Adipocyte (in vitro differentiated cells): ENCODE data around the gene COMMD10.

Experiments
- DNase-seq: peaks from one replicate; pipeline ENCODE4 v3.0.0-alpha.2; 2015; ENCODE audit warnings: low read depth
- H3K27me3 ChIP-seq: replicated peaks from 2 replicates; pipeline ENCODE4 v1.7.0; 2013; ENCODE audit warnings: mild to moderate bottlenecking, low read length, moderate library complexity; ENCODE audit not compliant: control insufficient read depth, insufficient read depth
- H3K36me3 ChIP-seq: 2 replicates; pipeline ENCODE4 v1.7.0; 2013; ENCODE audit warnings: low read length, mild to moderate bottlenecking, moderate library complexity; ENCODE audit not compliant: control insufficient read depth, insufficient read depth, severe bottlenecking
- H3K4me1 ChIP-seq: 2 replicates; pipeline ENCODE4 v1.7.0; 2013; ENCODE audit warnings: mild to moderate bottlenecking, low read length, moderate library complexity; ENCODE audit not compliant: control insufficient read depth, insufficient read depth
- H3K4me3 ChIP-seq: 2 replicates; pipeline ENCODE4 v1.7.0; 2013; ENCODE audit warnings: mild to moderate bottlenecking, low read length, moderate library complexity
- H3K9ac ChIP-seq: 2 replicates; pipeline ENCODE4 v1.7.0; 2013; ENCODE audit warnings: mild to moderate bottlenecking, low read length, moderate library complexity
- H3K9me3 ChIP-seq: 2 replicates; pipeline ENCODE4 v1.7.0; 2013; ENCODE audit warnings: mild to moderate bottlenecking, low read length, moderate library complexity; ENCODE audit not compliant: control insufficient read depth

The COMMD10 gene

GRCh38 chr5:116272281-116272941 lies 187.6 kb downstream of the COMMD10 start:
- Histone ChIP-seq H3K9me3 (peaks cover 12% of the 10 kb centered on the region), H3K27me3 (no peaks in the 10 kb centered on the region), H3K36me3 (no peaks in the 10 kb centered on the region), H3K4me3 (peak overlapping the region; percentile 50), H3K9ac (no peak overlapping the region), H3K4me1 (peaks cover 22% of the 10 kb centered on the region)
- DNase-seq = peak; percentile 16

GRCh38 chr5:116273448-116274242 lies 188.8 kb downstream of the COMMD10 start:
- Histone ChIP-seq H3K36me3 (no peaks in the 10 kb centered on the region), H3K9me3 (peaks cover 18% of the 10 kb centered on the region), H3K9ac (no peak overlapping the region), H3K4me3 (no peak overlapping the region), H3K27me3 (no peaks in the 10 kb centered on the region), H3K4me1 (peaks cover 22% of the 10 kb centered on the region)
- DNase-seq = no peak

DNA sequence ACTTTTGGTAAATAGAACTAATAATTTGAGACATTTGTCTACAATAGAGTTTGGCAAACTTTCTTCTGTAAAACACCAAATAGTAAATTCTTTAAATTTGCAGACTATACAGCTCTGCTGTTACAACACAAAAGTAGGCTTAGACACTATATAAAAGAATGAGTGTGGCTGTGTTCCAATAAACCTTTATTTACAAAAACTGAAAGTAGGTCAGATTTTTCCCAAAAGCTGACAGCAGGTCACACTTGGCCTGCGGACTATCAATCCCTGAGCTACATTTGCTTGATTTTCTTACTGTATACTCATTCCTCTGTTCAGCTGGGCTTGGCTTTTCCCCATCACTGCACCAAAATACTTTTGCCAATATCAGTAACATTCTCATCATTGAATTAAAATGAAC lies 189.4 kb downstream of the COMMD10 start:
- Histone ChIP-seq H3K4me3 (no peak overlapping the region), H3K36me3 (no peaks in the 10 kb centered on the region), H3K4me1 (peaks cover 22% of the 10 kb centered on the region), H3K9ac (no peak overlapping the region), H3K27me3 (no peaks in the 10 kb centered on the region), H3K9me3 (peaks cover 18% of the 10 kb centered on the region)
- DNase-seq = no peak

DNA sequence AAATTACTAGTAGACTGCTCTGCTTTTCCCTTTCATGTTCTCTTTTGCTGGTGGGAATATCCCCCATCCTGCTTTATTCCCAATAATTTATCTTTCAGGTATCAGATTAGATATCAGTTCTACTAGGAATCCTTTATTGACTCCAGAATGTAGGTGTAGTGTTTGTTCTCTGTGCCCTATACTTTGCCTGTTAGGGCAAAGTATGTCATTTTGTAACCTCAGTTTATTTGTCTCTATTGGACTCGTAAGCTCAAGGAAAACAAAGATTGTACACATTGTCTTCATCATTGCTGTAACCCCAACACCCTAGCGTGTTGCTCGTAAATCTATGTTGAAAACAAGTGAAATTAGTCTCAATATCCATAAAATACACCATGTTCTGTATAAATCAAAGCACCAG lies 190.5 kb downstream of the COMMD10 start:
- no peak for DNase-seq
- H3K9ac ChIP-seq = no peak overlapping the region
- H3K27me3 ChIP-seq = no peaks in the 10 kb centered on the region
- H3K36me3 ChIP-seq = no peaks in the 10 kb centered on the region
- peaks cover 18% of the 10 kb centered on the region for H3K9me3 ChIP-seq
- H3K4me3 ChIP-seq = no peak overlapping the region
- peaks cover 30% of the 10 kb centered on the region for H3K4me1 ChIP-seq

- peak overlapping the region; percentile 42 for H3K4me3 ChIP-seq
- H3K4me1 ChIP-seq = peaks cover 28% of the 10 kb centered on the region
- no peak overlapping the region for H3K9ac ChIP-seq
- peaks cover 18% of the 10 kb centered on the region for H3K9me3 ChIP-seq
- no peaks in the 10 kb centered on the region for H3K27me3 ChIP-seq
- no peaks in the 10 kb centered on the region for H3K36me3 ChIP-seq
- DNase-seq = no peak
Measured at GRCh38 chr5:116276952-116277351, 192.1 kb downstream of the COMMD10 start.

DNA sequence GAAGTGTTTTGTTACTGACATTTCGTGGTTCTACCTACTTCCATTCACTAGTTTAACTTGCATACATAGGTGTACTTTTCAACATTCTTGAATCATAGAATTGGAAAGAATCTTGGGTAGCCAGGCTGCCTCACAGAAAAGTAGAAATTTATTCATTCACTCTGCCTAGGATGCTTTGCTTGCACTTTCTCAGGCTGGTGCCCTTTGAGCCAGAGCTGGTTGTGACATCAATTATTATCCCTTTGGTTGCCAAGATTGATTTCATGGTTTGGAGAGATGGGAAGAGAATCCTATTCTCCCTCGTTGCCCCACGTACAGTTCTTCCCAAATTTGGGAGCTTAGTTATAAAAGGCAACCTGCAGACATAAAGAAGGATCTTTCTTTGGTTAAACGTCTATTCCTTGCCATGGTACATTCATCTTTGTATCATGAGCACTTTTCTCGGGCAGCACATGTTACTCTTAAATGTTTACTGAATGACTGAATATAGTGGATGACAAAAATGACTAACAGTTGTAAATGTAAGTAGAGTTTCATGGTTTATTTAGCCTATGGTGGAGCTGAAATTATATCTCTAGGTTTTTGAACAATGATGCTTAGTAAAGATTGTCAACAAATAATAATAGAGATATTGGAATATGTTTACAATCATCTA lies 195.5 kb downstream of the COMMD10 start:
- Histone ChIP-seq H3K36me3 (no peaks in the 10 kb centered on the region), H3K27me3 (no peaks in the 10 kb centered on the region), H3K4me1 (peaks cover 11% of the 10 kb centered on the region), H3K4me3 (no peak overlapping the region), H3K9ac (no peak overlapping the region), H3K9me3 (peaks cover 18% of the 10 kb centered on the region)
- no peak for DNase-seq

DNA sequence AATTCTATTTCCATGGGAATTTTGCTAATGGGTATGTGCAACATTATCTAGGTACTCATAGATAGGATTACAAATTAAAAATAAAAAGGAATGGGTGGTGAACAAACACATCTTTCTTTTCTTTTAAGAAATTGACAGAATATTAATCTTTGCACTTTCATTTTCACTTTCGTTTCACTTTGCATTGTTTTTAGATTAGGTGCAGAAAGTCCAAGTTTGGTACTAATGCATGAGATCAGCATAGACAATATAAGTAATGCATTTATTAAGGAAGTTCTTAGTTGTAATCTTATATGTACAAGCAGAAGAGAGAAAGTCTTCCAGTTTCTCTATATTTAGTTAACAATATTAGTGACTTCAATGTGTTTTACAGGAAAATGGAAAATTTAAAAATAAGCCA lies 196.5 kb downstream of the COMMD10 start:
- peaks cover 17% of the 10 kb centered on the region for H3K9me3 ChIP-seq
- no peak for DNase-seq
- H3K27me3 ChIP-seq = no peaks in the 10 kb centered on the region
- H3K36me3 ChIP-seq = no peaks in the 10 kb centered on the region
- H3K4me1 ChIP-seq = peaks cover 11% of the 10 kb centered on the region
- H3K4me3 ChIP-seq = no peak overlapping the region
- no peak overlapping the region for H3K9ac ChIP-seq

DNA sequence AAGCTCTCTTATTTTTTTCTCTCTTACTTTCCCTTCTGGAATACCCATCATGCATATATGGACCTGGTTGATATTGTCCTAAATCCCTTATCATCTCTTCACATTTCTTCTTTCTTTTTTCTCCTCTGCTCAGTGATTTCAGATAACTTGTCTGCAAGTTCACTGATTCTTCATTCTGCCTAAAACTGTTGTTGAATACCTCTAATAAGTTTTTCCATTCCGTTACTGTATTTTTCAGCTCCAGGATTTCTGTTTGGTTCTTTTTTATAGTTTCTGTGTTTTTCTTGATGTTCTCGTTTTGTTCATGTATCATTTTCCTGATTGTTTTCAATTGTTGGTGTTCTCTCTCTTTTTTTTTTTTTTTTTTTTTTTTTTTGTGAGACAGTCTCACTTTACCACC lies 203.7 kb downstream of the COMMD10 start:
- Histone ChIP-seq H3K4me3 (no peak overlapping the region), H3K9me3 (peaks cover 9% of the 10 kb centered on the region), H3K9ac (no peak overlapping the region), H3K27me3 (no peaks in the 10 kb centered on the region), H3K4me1 (no peaks in the 10 kb centered on the region), H3K36me3 (peaks cover 6% of the 10 kb centered on the region)
- DNase-seq = no peak

DNA sequence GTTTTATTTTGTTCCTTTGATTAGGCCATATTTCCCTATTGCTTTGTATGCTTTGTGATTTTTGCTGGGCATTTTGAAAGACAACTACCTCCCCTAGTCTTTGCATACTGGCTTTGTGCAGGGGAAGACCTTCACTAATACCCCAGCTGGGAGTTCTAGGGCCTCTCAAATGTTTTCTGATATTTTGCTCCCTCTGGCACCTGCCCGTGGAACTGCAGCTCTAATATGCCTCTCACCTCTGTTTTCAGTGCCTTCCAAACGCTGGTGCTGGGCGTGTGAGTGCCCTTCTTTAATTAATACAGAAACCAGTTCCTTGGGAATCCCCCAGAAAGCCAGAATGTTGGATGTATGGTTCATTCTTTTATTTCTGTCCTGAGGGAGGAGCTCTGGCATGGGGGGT lies 204.5 kb downstream of the COMMD10 start:
- no peak overlapping the region for H3K4me3 ChIP-seq
- no peaks in the 10 kb centered on the region for H3K27me3 ChIP-seq
- H3K9me3 ChIP-seq = peaks cover 9% of the 10 kb centered on the region
- no peak overlapping the region for H3K9ac ChIP-seq
- no peak for DNase-seq
- H3K36me3 ChIP-seq = peaks cover 6% of the 10 kb centered on the region
- no peaks in the 10 kb centered on the region for H3K4me1 ChIP-seq

- H3K4me3 ChIP-seq = no peak overlapping the region
- no peaks in the 10 kb centered on the region for H3K27me3 ChIP-seq
- H3K4me1 ChIP-seq = no peaks in the 10 kb centered on the region
Measured at GRCh38 chr5:116291271-116291670, 206.4 kb downstream of the COMMD10 start.

DNA sequence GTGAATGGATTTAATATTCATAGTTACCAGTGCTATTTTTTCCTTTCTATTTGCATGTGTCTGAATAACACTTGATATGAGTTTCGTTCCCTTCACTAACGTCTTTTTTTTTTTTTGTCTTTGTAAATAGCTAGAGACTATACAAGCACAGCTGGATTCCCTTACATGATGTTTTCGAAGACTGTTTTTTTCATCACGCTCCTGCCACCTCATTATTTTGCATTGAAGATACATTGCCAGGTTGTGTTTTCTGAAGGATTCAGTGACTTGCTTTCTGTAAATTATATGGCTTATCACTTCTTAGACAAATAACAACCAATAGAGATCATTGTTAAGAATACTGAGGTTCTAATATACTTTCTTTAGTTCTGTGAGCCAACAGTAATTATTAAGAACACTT lies 207.5 kb downstream of the COMMD10 start:
- peaks cover 6% of the 10 kb centered on the region for H3K36me3 ChIP-seq
- H3K27me3 ChIP-seq = no peaks in the 10 kb centered on the region
- no peaks in the 10 kb centered on the region for H3K4me1 ChIP-seq
- no peak for DNase-seq
- no peak overlapping the region for H3K4me3 ChIP-seq
- H3K9ac ChIP-seq = no peak overlapping the region
- H3K9me3 ChIP-seq = peaks cover 9% of the 10 kb centered on the region

More at GRCh38 chr5:116291271-116291670, 206.4 kb downstream of the COMMD10 start:
- H3K36me3 ChIP-seq = peaks cover 6% of the 10 kb centered on the region
- peak; percentile 38 for DNase-seq
- H3K9ac ChIP-seq = no peak overlapping the region
- H3K9me3 ChIP-seq = peaks cover 9% of the 10 kb centered on the region
